Stimulated activated CD4-positive, alpha-beta T cell treated with anti-CD3 and anti-CD28 coated beads, Interleukin-4, amount 100 ng/mL, for 24 hours (primary cell): ENCODE measurements around the gene DCUN1D2.
A peak's percentile ranks its signal among the peaks of the same experiment; 100 is the strongest.
"Not testable (repeated sequence)": the region's sequence is repeated elsewhere in the genome, so short reads cannot be mapped to it uniquely, and the experiment has no call there.

Source experiments
- DNase-seq: peaks from one replicate; pipeline ENCODE4 v3.0.0-alpha.2; 2020

The DCUN1D2 gene

DNA sequence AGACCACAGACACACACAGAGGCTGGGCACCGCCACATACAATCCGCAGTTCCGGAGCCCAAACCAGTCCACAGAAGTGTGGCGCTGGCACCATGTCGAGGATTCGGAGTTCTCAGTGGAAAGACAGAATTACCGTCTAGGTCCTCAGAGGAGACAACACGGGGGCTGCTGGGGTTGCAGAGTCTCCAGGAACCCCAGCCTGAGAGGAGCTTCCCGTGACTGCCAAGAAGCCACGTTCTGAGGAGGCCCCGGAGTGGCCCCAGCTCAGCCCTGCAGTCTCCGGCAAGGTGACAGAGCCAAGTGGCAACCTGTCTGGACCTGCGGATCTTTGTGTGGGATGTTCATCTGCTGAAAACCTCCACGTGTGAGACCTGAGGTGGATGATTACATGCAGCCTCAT lies 29.9 kb downstream of the DCUN1D2 start:
- no peak for DNase-seq

GRCh38 chr13:113460064-113460555 lies 30.4 kb downstream of the DCUN1D2 start:
- DNase-seq = no peak

DNA sequence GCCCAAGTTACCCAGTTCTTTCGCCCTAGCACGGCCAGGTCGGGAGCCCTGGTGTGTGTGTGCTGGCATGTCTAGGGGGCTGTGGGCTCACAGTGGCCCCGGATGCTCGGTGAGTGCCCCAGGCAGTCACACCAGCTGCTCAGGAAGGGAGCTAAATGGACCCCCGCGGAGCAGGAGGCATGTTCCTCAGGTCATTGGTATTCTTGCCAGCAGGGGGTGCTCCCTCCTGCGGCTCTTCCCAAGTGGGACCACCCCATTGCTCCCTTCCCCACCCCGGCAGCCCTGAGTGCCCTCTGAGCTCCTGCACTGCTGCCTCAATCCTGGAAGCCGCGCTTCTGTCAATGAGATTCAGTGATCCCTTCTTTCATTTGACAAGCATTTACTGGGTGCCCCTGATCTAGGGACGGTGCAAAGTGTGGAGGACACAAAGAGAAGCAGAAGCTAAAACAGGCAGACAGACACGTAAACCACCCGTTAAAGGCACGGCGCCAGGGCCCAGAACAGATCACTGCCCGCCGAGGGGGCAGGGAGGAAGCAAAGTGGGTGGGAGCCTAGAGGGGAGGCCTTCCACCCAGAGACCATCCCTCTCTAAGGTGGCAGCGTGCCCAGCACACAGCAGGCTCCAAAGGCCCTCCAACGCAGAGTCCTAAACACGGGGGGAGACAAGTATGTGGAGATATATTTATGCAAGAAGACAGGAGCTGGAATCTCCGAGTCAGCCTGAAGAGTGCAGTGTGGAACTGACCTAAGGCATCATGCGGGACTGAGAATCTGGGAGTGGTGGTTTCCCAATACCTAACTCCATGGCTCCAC lies 32.1 kb downstream of the DCUN1D2 start:
- DNase-seq = no peak

- DNase-seq = no peak
Observed at GRCh38 chr13:113457510-113457909, 33.0 kb downstream of the DCUN1D2 start.

DNA sequence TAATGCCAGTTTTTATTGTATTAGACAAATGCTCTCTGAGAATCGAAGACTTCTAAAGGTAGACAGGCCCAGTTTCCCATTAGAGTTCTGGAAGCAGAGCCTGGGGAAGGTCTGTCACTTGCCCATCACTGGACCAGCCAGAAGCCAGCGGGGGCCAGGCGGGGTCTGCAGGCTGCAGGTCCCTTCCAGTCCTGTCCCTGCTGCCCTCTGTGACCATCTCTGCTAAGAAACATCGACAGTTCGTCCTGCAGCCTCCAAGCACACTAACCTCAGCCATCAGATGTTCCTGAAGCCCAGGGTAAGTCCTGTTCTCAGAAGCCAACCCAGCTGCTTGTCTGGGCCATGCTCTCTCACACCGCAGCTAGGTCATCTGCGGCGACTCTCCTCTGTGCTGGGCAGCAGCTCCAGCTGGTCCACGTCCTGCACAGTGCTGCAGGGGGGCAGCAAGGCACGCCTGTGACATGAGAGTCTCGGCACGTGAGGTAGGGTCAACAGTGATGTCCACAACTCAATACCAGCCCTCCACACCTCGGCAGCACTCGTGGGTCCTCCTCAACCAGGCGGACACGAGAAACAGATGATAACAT lies 34.3 kb downstream of the DCUN1D2 start:
- no peak for DNase-seq

DNA sequence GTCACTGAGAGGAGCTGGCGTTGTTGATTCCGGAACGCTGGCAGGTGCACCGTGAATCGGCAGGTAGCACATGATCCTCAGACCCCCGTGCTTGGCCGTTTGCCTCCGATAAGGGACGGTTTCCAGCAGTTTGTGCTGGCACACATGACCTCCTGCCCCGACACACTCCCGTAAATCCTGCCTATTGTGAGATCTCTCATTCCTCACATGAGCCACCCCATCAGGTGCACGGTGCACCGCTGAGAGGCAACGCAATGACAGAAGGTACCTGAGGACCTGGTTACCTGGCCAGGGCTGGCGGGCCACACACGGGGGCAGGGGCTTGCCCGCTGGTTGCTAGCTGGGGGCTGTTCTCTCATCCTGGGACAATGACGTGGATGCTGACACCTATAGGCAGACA lies 35.1 kb downstream of the DCUN1D2 start:
- DNase-seq = no peak

DNA sequence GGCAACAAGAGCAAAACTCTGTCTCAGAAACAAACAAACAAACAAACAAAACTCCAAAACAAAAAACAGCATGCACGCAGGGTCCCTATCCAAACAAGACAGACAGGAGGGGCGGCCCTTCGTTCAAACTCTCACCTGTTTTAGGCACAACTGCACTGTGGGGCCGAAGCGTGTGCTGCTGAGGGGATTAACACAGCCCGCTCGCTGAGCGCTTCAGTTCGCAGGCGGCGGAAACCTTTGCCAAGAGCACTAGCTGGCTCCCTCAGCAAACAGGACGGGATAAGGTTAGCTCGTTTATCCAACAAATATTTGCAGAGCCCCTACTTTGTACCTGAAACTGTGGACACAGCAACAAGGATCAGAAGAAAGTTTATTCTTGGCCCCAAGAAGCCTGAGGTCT lies 35.6 kb downstream of the DCUN1D2 start:
- DNase-seq = no peak

- DNase-seq = no peak
Observed at GRCh38 chr13:113452942-113453901, 37.3 kb downstream of the DCUN1D2 start, which contains the start of gene ADPRHL1. Gene ADPRHL1 (minus strand): TSS chr13:113453488. CDS start chr13:113453437, 51 bp downstream.

- DNase-seq = no peak
Observed at GRCh38 chr13:113452466-113452865, 38.0 kb downstream of the DCUN1D2 start.

DNA sequence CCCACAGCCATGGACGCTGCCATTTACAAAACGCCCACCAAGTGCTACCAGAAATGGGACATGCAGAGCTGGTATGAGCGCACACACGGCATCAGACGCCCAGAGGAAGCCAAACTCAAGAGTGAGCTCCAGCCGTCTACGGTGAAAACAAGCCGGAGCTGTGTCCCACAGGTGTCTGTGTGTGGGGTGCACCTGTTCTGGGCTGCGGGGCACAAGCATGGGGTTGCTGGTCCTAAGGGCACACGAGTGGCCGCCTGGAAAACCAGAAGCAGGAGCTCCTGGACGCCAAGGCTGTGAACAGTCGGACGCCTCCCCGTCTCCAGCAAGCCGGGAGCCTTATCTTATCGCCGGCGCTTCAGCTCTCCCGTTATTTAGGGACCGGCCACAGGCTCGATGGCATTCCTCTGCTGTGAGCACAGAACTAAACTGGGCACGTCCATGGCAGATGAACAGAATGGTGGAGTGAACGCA lies 38.5 kb downstream of the DCUN1D2 start:
- no peak for DNase-seq

GRCh38 chr13:113450861-113451620 lies 39.5 kb downstream of the DCUN1D2 start:
- not testable (repeated sequence) for DNase-seq

DNA sequence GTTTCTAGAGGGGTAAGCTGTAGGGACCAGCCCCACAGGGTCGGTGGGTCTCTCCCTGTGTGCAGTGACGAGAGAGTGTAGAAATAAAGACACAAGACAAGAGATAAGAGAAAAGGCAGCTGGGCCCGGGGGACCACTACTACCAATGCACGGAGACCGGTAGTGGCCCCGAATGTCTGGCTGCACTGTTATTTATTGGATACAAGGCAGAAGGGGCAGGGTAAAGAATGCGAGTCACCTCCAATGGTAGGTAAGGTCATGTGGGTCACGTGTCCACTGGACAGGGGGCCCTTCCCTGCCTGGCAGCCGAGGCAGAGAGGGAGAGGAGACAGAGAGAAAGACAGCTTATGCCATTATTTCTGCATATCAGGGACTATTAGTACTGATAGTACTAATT lies 40.2 kb downstream of the DCUN1D2 start:
- DNase-seq = not testable (repeated sequence)

GRCh38 chr13:113449693-113450347 lies 40.7 kb downstream of the DCUN1D2 start:
- no peak for DNase-seq

DNA sequence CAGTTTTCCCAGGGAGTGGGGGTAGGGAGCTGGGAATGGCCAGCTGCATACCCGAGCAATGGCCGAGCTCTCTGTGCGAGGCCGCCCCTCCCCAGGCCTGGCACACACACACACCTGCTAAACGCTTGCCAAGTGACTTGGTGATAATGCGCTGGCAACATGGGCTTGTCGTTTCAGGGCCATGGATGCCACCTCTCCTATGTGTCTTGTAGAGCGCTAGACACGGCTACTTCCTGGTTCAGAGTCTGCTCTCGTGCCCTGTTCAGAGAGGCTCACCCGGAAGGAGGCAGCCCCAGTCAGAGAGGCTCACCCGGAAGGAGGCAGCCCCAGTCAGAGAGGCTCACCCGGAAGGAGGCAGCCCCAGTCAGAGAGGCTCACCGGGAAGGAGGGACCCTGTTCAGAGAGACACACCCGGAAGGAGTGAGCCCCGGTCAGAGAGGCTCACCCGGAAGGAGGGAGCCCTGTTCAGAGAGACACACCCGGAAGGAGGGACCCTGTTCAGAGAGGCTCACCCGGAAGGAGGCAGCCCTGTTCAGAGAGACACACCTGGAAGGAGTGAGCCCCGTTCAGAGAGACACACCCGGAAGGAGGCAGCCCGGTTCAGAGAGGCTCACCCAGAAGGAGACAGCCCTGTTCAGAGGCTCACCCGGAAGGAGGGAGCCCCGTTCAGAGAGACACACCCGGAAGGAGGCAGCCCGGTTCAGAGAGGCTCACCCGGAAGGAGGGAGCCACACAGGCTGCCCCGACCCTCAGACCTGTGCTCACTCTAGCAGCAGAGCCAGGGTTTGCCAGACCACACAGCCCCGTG lies 41.4 kb downstream of the DCUN1D2 start:
- peak; percentile 76 for DNase-seq

DNA sequence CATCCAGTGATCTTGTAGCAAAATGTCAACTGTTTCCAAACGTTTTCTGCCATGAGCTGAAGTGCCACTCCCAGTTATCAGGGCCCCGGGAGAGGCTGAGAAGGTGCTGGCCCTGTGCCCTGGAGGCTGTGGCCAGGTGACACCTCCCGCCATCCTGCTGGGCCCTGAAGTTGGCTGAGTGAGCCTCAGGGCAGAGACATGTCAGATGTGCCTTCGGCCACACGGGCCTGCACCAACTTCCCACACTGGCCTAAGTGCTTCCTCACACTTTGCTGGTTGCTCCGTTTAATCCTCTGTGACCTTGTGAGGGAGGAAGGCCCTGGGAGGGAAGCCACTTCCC lies 42.0 kb downstream of the DCUN1D2 start:
- no peak for DNase-seq

DNA sequence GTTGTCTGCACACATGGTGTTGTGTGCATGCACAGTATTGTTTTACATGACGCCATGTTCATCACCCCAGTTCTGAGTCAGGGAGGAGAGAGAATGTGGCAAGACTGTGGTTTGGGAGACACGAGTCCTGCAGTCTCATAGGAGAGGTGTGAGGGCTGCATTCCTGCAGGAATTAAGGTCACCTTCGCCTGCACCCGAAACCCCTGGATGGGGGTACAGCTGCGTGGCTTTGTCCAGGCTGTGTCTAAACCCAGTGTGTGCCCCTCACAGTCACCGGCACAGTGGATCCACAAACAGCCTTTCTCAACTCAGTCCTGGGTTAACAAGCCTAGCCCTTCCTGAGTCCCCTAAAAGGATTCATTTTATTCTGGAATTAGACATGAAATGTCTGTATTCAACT lies 42.9 kb downstream of the DCUN1D2 start:
- no peak for DNase-seq

- no peak for DNase-seq
Observed at GRCh38 chr13:113446488-113446854, 44.0 kb downstream of the DCUN1D2 start.

DNA sequence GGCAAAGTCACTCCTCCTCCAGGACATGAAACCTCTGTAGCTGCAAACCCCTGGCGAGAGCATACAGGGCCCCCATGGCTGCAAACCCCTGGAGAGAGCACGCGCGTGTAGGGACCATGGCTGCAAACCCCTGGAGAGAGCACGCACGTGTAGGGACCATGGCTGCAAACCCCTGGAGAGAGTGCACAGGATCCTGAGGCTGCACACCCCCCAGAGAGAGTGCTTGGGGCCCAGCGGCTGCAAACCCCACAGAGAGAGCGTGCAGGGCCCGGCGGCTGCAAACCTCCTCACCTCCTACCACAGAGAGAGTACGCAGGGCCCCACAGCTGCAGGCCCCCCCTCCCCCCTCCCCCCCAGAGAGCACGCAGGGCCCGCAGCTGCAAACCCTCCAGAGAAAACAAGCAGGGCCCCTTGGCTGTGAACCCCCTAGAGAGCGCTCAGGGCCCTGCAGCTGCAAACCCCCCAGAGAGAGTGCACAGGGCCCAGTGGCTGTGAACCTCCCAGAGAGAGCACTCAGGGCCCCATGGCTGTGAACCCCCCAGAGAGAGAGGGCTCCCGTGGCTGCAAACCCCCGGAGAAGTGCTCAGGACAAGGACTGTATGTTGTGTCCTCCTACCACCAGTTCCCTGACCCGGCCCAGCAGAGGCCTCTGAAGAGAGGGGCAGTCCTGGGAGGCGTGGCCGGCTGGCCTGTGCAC lies 44.6 kb downstream of the DCUN1D2 start:
- DNase-seq = no peak

- no peak for DNase-seq
Observed at GRCh38 chr13:113443991-113444390, 46.5 kb downstream of the DCUN1D2 start.

GRCh38 chr13:113442985-113443362 lies 47.5 kb downstream of the DCUN1D2 start:
- DNase-seq = no peak
